ENCODE data around the gene TMEM163. TPM values are rescaled to one million over a fixed set of nuclear protein-coding genes. Genes with fewer than 3 reads are reported as not detected.
"Not testable (repeated sequence)": the region's sequence is repeated elsewhere in the genome, so short reads cannot be mapped to it uniquely, and the experiment has no call there.

The TMEM163 gene
- polyA plus RNA-seq, 3 donors = 0.01 TPM; not detected in 2

DNA sequence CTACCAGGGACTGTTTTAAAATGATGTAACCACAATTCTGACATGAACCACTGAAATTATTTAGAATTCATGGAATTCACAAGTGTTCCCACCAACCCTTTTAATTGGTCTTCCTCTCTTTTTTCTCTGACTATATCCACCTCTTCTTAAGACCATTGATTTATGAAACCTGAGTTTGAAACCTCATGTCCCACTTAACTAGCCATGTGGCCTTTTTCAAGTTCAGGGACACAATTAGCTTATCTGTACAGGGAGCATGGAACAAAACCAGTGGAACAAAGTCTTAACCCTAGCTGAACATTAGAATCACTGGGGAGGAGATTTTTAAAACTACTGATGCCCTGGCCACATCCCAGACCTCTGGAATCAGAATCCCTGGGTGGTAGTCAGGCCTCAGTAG lies 41.6 kb upstream of the TMEM163 start:
- H3K4me3 ChIP-seq (replicated peaks in 1 of 3; ENCODE audit: low read depth in 2 of 3, low read length in 3 of 3) = no peak overlapping the region
- intact Hi-C loops (cut with micrococcal nuclease) = no loop called here
- H2AFZ ChIP-seq (ENCODE audit: insufficient read depth, low read depth, low read length, poor library complexity, severe bottlenecking) = no peak overlapping the region
- TF ChIP-seq, protein P1, sequence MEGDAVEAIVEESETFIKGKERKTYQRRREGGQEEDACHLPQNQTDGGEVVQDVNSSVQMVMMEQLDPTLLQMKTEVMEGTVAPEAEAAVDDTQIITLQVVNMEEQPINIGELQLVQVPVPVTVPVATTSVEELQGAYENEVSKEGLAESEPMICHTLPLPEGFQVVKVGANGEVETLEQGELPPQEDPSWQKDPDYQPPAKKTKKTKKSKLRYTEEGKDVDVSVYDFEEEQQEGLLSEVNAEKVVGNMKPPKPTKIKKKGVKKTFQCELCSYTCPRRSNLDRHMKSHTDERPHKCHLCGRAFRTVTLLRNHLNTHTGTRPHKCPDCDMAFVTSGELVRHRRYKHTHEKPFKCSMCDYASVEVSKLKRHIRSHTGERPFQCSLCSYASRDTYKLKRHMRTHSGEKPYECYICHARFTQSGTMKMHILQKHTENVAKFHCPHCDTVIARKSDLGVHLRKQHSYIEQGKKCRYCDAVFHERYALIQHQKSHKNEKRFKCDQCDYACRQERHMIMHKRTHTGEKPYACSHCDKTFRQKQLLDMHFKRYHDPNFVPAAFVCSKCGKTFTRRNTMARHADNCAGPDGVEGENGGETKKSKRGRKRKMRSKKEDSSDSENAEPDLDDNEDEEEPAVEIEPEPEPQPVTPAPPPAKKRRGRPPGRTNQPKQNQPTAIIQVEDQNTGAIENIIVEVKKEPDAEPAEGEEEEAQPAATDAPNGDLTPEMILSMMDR (IDR thresholded peaks at IDR 0.05) = no peak
- H3K36me3 Mint-ChIP-seq = no peaks in the 10 kb centered on the region
- H3K9me3 Mint-ChIP-seq = peaks cover 0 to 5% (median 0%) of the 10 kb centered on the region in 7 donors
- H3K79me2 ChIP-seq (ENCODE audit: insufficient read depth, low read length) = no peaks in the 10 kb centered on the region
- H3K9me3 ChIP-seq (replicated peaks in 1 of 2; ENCODE audit: control insufficient read depth in 1 of 2, insufficient read depth in 1 of 2, low read length in 2 of 2) = no peaks in the 10 kb centered on the region
- peaks cover 0 to 2% of the 10 kb centered on the region in 2 donors for H3K27me3 ChIP-seq (ENCODE audit: control insufficient read depth in 2 of 2, insufficient read depth in 2 of 2, low read length in 2 of 2)
- H3K9ac ChIP-seq (ENCODE audit: insufficient read depth, low read length, poor library complexity, severe bottlenecking) = no peak overlapping the region
- no peak for DNase-seq
- no peaks in the 10 kb centered on the region for H4K20me1 ChIP-seq (ENCODE audit: insufficient read depth, low read length)
- H3K36me3 ChIP-seq (replicated peaks in 1 of 2; ENCODE audit: control insufficient read depth in 1 of 2, insufficient read depth in 2 of 2, low read length in 2 of 2) = no peaks in the 10 kb centered on the region
- peaks cover 13% of the 10 kb centered on the region for H3K4me1 Mint-ChIP-seq
- no peak overlapping the region for H3K4me2 ChIP-seq (replicated peaks; ENCODE audit: extremely low read depth, low read length, poor library complexity, severe bottlenecking)
- H3K27me3 Mint-ChIP-seq (ENCODE audit: low read depth in 3 of 3) = peaks cover 13 to 23% (median 18%) of the 10 kb centered on the region in 3 donors
- H3K4me3 Mint-ChIP-seq = no peak overlapping the region
- H3K27ac ChIP-seq (ENCODE audit: low read depth in 1 of 2, low read length in 2 of 2) = no peak overlapping the region
- H3K27ac Mint-ChIP-seq = no peak overlapping the region
- peaks cover 8 to 11% of the 10 kb centered on the region in 2 donors for H3K4me1 ChIP-seq (ENCODE audit: control insufficient read depth in 1 of 2, insufficient read depth in 2 of 2, low read length in 2 of 2)

DNA sequence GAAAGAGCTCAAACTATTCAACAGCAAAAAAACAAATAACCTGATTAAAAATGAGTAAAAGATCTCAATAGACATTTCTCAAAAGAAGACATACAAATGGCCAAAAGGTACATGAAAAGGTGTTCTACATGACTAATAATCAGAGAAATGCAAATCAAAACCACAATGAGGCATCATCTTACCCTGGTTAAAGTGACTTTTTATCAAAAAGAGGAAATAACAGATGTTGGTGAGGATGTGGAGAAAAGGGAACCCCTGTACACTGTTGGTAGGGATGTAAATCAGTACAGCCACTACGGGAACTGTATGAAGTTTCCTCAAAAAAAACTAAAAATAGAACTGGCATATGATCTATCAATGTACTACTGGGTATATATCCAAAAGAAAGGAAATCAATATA lies 39.8 kb upstream of the TMEM163 start:
- H3K4me3 ChIP-seq (replicated peaks in 1 of 3; ENCODE audit: low read depth in 2 of 3, low read length in 3 of 3) = no peak overlapping the region
- no peaks in the 10 kb centered on the region for H3K9me3 ChIP-seq (replicated peaks in 1 of 2; ENCODE audit: control insufficient read depth in 1 of 2, insufficient read depth in 1 of 2, low read length in 2 of 2)
- peaks cover 8 to 11% of the 10 kb centered on the region in 2 donors for H3K4me1 ChIP-seq (ENCODE audit: control insufficient read depth in 1 of 2, insufficient read depth in 2 of 2, low read length in 2 of 2)
- peaks cover 0 to 2% of the 10 kb centered on the region in 2 donors for H3K27me3 ChIP-seq (ENCODE audit: control insufficient read depth in 2 of 2, insufficient read depth in 2 of 2, low read length in 2 of 2)
- no peak overlapping the region for H3K4me2 ChIP-seq (replicated peaks; ENCODE audit: extremely low read depth, low read length, poor library complexity, severe bottlenecking)
- H3K27me3 Mint-ChIP-seq (ENCODE audit: low read depth in 3 of 3) = peaks cover 13 to 20% (median 19%) of the 10 kb centered on the region in 3 donors
- no peaks in the 10 kb centered on the region for H3K36me3 ChIP-seq (replicated peaks in 1 of 2; ENCODE audit: control insufficient read depth in 1 of 2, insufficient read depth in 2 of 2, low read length in 2 of 2)
- H2AFZ ChIP-seq (ENCODE audit: insufficient read depth, low read depth, low read length, poor library complexity, severe bottlenecking) = no peak overlapping the region
- H3K27ac Mint-ChIP-seq = peak overlapping the region; percentile 25 to 87 (median 69)
- TF ChIP-seq, protein P1 (IDR thresholded peaks at IDR 0.05) = no peak
- WGBS (ENCODE audit: insufficient coverage) = no CpG with 5 or more reads among the region's 1 CpG
- no peaks in the 10 kb centered on the region for H4K20me1 ChIP-seq (ENCODE audit: insufficient read depth, low read length)
- no peaks in the 10 kb centered on the region for H3K79me2 ChIP-seq (ENCODE audit: insufficient read depth, low read length)
- intact Hi-C loops (cut with micrococcal nuclease) = no loop called here
- no peak overlapping the region for H3K4me3 Mint-ChIP-seq
- no peak overlapping the region for H3K9ac ChIP-seq (ENCODE audit: insufficient read depth, low read length, poor library complexity, severe bottlenecking)
- H3K36me3 Mint-ChIP-seq = no peaks in the 10 kb centered on the region
- DNase-seq = peak; percentile 68 to 88 (median 82)
- peaks cover 0 to 2% (median 0%) of the 10 kb centered on the region in 7 donors for H3K9me3 Mint-ChIP-seq
- peaks cover 13% of the 10 kb centered on the region for H3K4me1 Mint-ChIP-seq
- peak overlapping the region in 1 of 2 donors; percentile 3 for H3K27ac ChIP-seq (ENCODE audit: low read depth in 1 of 2, low read length in 2 of 2)

DNA sequence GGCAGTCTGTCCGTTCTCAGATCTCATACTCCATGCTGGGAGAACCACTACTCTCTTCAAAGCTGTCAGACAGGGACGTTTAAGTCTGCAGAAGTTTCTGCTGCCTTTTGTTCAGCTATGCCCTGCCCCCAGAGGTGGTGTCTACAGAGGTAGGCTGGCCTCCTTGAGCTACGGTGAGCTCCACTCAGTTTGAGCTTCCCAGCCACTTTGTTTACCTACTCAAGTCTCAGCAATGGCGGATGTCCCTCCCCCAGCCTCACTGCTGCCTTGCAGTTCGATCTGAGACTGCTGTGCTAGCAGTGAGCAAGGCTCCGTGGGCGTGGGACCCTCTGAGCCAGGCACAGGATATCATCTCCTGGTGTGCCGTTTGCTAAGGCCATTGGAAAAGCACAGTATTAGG lies 33.2 kb upstream of the TMEM163 start:
- WGBS (ENCODE audit: insufficient coverage) = 95% methylated on average over 6 of the region's 8 CpGs
- H4K20me1 ChIP-seq (ENCODE audit: insufficient read depth, low read length); DNase-seq; H3K4me3 ChIP-seq (replicated peaks in 1 of 3; ENCODE audit: low read depth in 2 of 3, low read length in 3 of 3); H3K4me2 ChIP-seq (replicated peaks; ENCODE audit: extremely low read depth, low read length, poor library complexity, severe bottlenecking); H3K27ac ChIP-seq (ENCODE audit: low read depth in 1 of 2, low read length in 2 of 2); H2AFZ ChIP-seq (ENCODE audit: insufficient read depth, low read depth, low read length, poor library complexity, severe bottlenecking); H3K4me3 Mint-ChIP-seq; H3K79me2 ChIP-seq (ENCODE audit: insufficient read depth, low read length); H3K4me1 Mint-ChIP-seq; H3K36me3 ChIP-seq (replicated peaks in 1 of 2; ENCODE audit: control insufficient read depth in 1 of 2, insufficient read depth in 2 of 2, low read length in 2 of 2); H3K4me1 ChIP-seq (ENCODE audit: control insufficient read depth in 1 of 2, insufficient read depth in 2 of 2, low read length in 2 of 2); intact Hi-C loops (cut with micrococcal nuclease); H3K36me3 Mint-ChIP-seq; H3K9me3 ChIP-seq (replicated peaks in 1 of 2; ENCODE audit: control insufficient read depth in 1 of 2, insufficient read depth in 1 of 2, low read length in 2 of 2); H3K9ac ChIP-seq (ENCODE audit: insufficient read depth, low read length, poor library complexity, severe bottlenecking); H3K27me3 ChIP-seq (ENCODE audit: control insufficient read depth in 2 of 2, insufficient read depth in 2 of 2, low read length in 2 of 2); H3K9me3 Mint-ChIP-seq; H3K27ac Mint-ChIP-seq: not testable (repeated sequence)
- peaks cover 9 to 15% (median 12%) of the 10 kb centered on the region in 3 donors for H3K27me3 Mint-ChIP-seq (ENCODE audit: low read depth in 3 of 3)
